ENCODE measurements around the gene PPIL6.

- TF ChIP-seq TAF1 (IDR thresholded peaks at IDR 0.05; ENCODE audit: low read depth, low read length) = no peak
- TF ChIP-seq POLR2AphosphoS5 (IDR thresholded peaks at IDR 0.05; ENCODE audit: low read depth, low read length) = no peak
- no peak for TF ChIP-seq POLR2A (IDR thresholded peaks at IDR 0.05; ENCODE audit: low read depth, low read length)
- no peak for TF ChIP-seq PAX5 (IDR thresholded peaks at IDR 0.05; ENCODE audit: insufficient read depth, low read length, severe bottlenecking)
- TF ChIP-seq SPI1 (IDR thresholded peaks at IDR 0.05; ENCODE audit: low read depth, low read length) = no peak
Measured at GRCh38 chr6:109477184-109477583, 36.8 kb upstream of the PPIL6 start.

Measured in GM12891 (cell line).